RWPE1 (cell line): ENCODE data around the gene MOK.

Experiments used
- CTCF ChIA-PET: fragments of 350-600 bp; sonication (Branson Sonifier 250); formaldehyde crosslinking; extraction: SDS; loops from one replicate; lab custom pipeline; 2021; lab: Yijun Ruan, JAX
- POLR2A ChIA-PET: fragments of 400-600 bp; formaldehyde crosslinking; extraction: SDS; loops from one replicate; lab custom pipeline; 2020; ENCODE audit warnings: antibody characterized with exemption; ENCODE audit not compliant: low non-redundant PET; lab: Yijun Ruan, JAX
- DNase-seq: peaks from one replicate; pipeline ENCODE4 v3.0.0; 2012; ENCODE audit warnings: low spot score
- H3K27ac ChIP-seq: fragments of 450-650 bp; 2 replicates; pipeline ENCODE4 v1.5.1; 2017
- TF ChIP-seq, protein P1 (sequence below): fragments of 450-650 bp; conservative IDR thresholded peaks from 2 replicates; pipeline ENCODE4 v1.5.1; 2017; ENCODE audit warnings: low read depth, mild to moderate bottlenecking

The MOK gene

DNA sequence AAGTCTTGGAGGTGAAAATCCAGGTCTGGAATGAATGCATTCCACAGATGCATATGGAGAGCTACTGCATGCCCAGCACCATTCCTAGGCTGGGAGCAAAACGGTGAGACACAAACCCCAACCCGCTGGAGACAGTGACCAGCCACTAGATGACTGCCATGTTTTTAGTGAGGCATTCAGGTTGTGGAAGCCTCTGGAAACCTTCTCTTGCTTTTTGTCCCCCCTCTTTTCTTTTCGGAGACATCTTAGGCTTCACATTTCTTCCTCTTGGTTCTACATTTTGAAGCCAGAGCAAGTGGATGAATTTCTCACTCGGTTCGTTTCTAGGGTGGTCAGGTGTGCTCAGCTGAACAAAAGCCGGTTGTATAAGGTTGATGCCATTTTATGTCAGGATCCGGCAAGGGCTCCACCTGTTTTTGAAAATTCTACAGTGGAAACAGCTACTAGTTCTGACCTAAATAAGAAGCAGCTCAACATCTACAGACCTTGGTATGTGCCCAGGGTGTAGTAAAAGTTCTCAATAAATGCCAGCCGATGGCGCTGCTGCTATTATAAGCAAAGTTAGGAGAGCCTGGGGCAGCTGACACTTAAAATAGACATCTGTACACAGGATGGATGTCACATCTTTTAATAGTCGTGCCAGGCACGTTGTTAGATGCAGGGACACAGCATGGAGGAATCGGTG, 12.7 kb upstream of the MOK start:
- TF ChIP-seq, protein P1, sequence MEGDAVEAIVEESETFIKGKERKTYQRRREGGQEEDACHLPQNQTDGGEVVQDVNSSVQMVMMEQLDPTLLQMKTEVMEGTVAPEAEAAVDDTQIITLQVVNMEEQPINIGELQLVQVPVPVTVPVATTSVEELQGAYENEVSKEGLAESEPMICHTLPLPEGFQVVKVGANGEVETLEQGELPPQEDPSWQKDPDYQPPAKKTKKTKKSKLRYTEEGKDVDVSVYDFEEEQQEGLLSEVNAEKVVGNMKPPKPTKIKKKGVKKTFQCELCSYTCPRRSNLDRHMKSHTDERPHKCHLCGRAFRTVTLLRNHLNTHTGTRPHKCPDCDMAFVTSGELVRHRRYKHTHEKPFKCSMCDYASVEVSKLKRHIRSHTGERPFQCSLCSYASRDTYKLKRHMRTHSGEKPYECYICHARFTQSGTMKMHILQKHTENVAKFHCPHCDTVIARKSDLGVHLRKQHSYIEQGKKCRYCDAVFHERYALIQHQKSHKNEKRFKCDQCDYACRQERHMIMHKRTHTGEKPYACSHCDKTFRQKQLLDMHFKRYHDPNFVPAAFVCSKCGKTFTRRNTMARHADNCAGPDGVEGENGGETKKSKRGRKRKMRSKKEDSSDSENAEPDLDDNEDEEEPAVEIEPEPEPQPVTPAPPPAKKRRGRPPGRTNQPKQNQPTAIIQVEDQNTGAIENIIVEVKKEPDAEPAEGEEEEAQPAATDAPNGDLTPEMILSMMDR, result no peak
- CTCF ChIA-PET, result interaction anchor here (0.5 to 1.0 kb wide), 10 partner anchors 14 to 306 kb away, joined by 3 to 9 read pairs (median 4); partner anchors contain the start of gene WDR20
- no peak for DNase-seq
- peak overlapping the region; percentile 87 for H3K27ac ChIP-seq
- POLR2A ChIA-PET, result no interaction called here

DNA sequence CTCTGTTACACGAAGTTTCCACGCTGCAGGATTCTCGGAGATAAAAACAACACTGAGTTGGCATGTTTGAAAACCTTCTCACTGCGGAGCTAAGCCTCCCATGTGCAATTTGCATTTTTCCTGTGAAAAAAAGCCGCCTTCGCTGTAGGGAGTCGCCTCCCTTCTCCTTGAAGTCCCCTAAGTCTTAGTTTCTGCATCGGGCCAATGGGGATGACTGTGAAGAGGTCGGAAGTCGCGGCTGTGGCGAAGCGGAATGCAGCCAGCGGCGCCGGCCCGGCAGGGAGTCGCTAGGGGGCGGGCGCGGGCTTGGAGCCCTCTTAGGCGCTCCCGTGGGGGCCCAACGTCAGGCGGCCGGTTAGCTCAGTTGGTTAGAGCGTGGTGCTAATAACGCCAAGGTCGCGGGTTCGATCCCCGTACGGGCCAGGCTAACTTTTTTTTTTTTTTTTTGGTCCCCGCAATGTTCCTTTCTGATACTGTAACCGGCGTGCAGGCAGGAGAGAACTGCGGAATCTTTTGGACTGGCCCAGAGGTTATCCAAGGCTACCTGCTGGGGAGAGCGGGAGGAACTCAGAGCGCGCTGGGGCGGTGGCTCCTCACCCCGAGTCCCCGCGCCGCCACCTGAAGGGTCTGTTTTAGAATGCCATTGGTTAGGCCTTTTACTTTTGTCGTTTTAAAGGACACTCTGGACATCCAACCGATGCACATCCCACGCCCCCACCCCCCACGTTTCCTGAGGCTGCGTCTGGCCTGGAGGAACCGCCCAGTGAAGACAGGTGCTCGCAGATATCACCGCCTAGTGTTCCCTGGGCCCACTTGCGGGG, 12.0 kb upstream of the MOK start:
- H3K27ac ChIP-seq, result peak overlapping the region; percentile 86
- peak; percentile 85 for DNase-seq
- ChIA-PET CTCF (interaction anchor here (0.5 to 1.3 kb wide), 14 partner anchors 9 to 412 kb away, joined by 3 to 9 read pairs (median 3); partner anchors contain the start of gene WDR20), POLR2A (interaction anchor here (0.6 to 0.7 kb wide), 3 partner anchors 52 to 192 kb away, joined by 5 to 8 read pairs (median 7); no protein-coding TSS in a partner anchor)
- TF ChIP-seq, protein P1, result peak; percentile 75

DNA sequence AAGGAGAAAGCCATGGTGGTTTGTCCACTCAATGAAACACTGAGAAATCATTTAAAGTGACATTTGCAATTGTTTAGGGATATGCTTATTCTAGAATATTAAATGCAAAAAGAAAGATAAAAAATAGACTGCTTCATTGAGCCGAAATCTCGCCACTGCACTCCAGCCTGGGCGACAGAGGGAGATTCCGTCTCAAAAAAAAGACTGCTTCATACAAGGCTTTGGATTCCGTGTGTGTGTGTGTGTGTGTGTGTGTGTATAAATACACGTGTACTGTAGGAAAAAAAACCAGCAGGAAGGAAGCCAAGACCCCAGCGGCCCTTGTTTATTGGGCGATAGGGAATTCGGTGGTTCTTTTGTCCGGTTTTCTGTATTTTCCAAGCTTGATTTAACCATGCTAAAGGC, 11.4 kb upstream of the MOK start:
- ChIA-PET POLR2A (interaction anchor here (0.6 to 0.7 kb wide), 4 partner anchors 40 to 191 kb away, joined by 3 to 8 read pairs (median 6); no protein-coding TSS in a partner anchor), CTCF (interaction anchor here (0.7 to 1.3 kb wide), 9 partner anchors 8 to 412 kb away, joined by 3 to 7 read pairs (median 3); no protein-coding TSS in a partner anchor)
- peak overlapping the region; percentile 86 for H3K27ac ChIP-seq
- TF ChIP-seq, protein P1, result no peak
- no peak for DNase-seq

DNA sequence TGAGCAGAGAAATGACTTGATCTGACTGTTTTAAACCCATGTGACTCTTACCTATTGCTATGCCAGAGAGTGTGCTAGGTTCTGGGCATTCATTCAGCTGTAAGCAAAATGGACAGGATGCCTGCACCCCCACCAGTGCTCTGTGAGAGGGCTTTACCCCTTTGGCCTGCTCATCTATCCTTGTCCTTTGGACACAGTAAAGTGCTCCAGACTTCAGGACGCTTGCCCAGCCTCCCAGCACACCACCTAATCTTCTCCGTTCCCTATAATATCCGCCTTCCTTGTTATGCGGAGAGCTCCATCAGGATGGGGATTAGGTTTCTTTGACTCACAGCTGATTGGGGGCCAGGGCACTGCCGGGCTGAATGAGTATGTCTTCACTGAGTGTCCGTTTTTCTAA, 10.2 kb upstream of the MOK start:
- peak overlapping the region; percentile 43; the same call in 1 of the 2 replicates for H3K27ac ChIP-seq
- ChIA-PET POLR2A (no interaction called here), CTCF (interaction anchor here (0.5 to 2.1 kb wide), 12 partner anchors 18 to 511 kb away, joined by 3 to 11 read pairs (median 4); no protein-coding TSS in a partner anchor)
- TF ChIP-seq, protein P1, result no peak
- DNase-seq, result no peak

DNA sequence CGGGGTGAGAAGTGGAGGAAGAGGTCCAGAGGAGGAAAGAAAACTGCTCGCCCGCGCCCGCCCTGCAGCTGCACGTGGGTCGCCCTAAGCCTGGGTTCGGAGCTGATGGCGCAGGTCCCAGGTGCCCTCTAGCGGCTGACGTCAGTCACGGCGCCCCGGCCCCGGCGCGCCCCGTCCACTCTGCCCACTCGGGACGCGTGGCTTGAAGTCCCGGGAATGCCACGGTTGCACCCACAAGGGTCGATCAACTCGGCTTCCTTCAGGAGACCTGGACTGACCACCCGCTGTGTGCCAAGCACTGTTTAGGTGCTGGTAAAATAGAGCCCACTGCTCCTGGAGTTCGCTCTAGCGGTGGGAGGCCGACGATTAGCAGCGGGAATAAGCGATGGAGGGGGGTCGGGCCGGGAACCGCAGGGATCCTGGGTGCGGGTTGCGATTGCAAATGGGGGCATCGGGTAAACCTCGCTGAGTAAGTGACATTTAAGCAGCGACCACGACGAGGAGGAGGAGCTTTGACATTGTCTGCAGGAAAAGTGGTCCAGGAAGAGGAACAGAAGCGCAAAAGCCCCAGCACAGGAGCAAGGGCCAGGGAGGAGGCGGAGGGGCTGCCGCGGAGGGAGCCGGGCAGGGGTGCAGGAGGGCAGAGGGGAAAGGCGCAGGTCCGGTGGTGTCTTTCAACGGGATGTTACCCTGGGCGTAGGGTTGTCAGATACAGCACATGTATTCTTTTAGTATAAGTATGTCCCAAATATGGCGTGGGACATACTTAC, 9.5 kb upstream of the MOK start:
- TF ChIP-seq, protein P1, result peak; percentile 97
- DNase-seq, result peak; percentile 84
- ChIA-PET POLR2A (no interaction called here), CTCF (interaction anchor here (0.5 to 2.1 kb wide), 18 partner anchors 13 to 251 kb away, joined by 3 to 11 read pairs (median 3); no protein-coding TSS in a partner anchor)
- peak overlapping the region; percentile 34 for H3K27ac ChIP-seq
